Measurements from ENCODE around the gene PSMB7.
"Not testable (repeated sequence)": the region's sequence is repeated elsewhere in the genome, so short reads cannot be mapped to it uniquely, and the experiment has no call there.

PSMB7 gene

DNA sequence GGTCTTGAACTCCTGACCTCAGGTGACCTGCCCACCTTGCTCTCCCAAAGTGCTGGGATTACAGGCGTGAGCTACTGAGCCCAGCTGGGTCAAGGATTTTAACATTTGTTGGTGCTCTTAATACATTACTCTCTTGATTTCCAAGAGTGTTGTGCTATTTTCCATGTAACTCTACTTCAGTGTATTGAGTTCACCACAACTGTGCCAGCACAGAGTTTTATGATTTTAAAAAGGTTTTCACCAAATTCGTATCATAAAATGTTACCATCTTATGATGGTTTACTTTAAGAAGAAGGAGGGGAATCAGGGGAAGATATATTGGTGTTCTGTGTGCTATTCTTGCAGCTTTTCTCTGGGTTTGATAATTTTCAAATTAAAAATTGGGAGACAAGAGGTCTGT is 28.4 kb upstream of the PSMB7 start:
- no peak for DNase-seq (ENCODE audit: low read depth in 2 of 2, low spot score in 1 of 2)

DNA sequence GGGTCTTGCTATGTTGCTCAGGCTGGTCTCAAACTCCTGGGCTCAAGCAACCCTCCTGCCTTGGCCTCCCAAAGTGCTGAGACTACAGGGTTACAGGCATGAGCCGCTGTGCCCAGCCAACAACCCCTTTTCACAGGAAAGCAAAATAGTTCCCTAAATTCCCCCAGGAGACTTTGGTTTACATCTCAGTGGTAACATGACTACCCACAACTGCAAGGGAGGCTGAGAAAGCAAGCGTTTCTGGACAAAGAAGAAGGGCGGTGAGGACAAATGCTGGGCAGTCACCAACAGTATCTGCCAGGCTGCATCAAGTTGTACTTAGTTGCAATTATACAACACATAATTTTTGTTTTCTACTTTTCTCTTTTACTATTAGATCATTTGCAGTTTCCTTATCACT is 27.6 kb upstream of the PSMB7 start:
- no peak for DNase-seq (ENCODE audit: low read depth in 2 of 2, low spot score in 1 of 2)

DNA sequence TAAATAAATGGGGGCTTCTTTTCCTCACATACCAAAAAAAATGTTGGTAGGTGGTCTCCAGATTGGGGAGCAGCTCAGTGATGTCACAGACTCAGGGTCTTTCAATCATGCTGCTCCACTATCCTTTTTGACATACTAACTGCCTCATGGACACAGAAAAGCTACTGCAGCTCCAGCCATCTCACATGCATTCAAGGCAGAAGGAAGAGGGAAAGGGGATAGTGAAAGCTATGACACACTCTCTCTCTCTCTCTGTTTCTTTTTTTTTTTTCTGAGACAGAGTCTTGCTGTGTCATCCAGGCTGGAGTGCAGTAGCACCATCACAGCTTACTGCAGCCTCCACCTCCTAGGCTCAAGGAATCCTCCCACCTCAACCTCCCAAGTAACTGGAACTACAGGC is 27.1 kb upstream of the PSMB7 start:
- no peak for DNase-seq (ENCODE audit: low read depth in 2 of 2, low spot score in 1 of 2)

DNA sequence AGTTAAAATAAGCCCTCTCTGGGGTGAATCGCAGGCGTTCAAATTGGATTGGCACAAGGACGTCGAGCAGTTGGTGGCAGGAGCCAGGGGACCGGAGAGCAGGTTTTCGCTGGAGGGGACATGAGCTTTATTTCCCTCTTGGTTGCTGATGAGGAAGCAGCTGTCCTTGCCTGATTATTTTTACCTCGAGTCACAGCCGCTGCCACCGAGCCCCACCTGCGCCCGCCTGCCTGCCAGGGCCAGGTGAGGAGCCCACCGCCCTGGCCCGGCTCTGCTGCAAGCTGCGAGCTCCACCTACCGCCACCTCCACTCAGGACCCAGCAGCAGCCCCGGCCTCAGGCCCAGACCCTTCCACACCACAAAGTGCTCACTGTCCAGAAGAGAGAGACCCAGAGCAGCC is 26.0 kb upstream of the PSMB7 start:
- no peak for DNase-seq (ENCODE audit: low read depth in 2 of 2, low spot score in 1 of 2)

DNA sequence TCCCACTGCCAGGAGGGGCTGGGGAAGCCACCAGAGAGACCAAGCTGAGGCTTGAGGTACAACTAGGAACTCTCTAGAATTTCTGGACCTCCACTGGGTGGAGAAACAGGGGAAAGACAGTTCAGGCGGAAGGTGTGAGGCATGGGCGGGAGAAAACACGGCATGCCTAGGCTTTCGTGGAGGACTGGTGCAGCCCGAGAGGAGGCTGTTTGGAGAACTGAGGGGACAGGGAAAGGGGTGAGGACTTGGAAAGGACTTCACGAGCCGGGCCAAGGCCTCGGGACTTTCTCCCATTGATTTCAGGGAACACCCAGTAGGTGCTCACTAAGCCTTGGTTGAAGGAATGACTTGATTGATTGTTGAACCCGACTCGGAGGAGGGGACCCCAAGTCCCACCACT is 25.5 kb upstream of the PSMB7 start:
- no peak for DNase-seq (ENCODE audit: low read depth in 2 of 2, low spot score in 1 of 2)

DNA sequence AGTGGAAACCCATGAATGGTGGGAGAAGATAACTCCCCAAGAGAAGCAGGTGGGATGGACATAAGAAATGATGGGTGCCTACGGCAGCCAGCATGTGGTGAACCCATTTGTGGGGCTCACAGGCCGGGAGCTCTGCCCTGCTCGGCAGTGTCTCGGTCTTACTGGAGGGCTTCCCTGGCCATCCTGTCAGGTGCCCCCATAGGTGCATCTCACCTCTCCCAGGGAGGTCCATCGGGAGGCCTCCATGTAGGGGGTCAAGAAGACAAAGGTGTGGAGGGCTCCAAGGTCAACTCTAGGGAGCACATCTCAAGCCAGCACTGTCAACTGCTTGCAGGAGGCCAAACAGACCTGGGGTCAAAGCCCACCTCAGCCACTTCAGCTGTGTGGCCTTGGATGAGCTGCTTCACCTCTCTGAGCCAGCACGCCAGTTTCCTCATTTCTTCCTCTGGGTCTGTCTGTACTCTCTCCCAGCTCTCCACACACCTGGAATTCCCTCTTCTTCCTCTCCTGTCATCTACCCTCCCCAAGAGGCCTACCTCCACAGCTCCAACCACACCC is 24.5 kb upstream of the PSMB7 start:
- no peak for DNase-seq (ENCODE audit: low read depth in 2 of 2, low spot score in 1 of 2)

DNA sequence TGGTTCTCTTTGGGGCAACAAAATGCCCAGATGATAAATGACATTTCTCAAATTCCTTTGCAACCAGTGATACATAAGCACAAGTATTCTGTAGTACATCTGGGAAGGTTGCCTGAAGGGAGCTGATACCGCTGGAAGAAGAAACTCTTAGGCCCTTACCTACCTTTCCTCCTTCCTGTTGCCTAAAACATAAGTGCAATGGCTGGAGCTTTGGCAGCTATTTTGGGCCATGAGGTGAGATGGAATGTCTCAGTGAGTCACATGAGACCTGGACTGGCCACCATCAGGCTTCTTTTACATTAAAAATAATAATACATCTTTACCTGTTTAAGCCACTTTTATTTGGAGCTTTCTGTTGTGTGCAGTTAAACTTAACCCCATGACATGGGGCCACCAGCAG is 23.8 kb upstream of the PSMB7 start:
- no peak for DNase-seq (ENCODE audit: low read depth in 2 of 2, low spot score in 1 of 2)

DNA sequence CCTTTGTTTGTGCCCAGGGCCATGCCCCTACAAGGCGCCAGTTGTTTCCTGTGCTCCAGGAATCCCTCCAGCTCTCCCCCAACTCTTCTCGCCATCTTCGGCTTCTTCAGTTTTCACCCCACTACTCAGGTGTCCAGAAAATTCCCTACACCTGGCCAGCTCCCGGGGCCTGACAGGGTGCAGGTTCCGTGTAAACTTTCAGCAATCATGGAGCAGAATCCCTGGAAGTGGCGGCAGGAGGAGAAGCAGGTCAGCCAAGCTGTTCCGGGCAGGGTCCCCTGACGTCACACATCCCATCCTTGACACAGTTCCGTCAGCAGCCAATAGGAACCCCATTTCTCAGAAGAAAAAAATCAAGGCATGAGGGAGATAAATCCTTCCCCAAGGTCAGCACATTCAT is 22.8 kb upstream of the PSMB7 start:
- DNase-seq (ENCODE audit: low read depth in 2 of 2, low spot score in 1 of 2): no peak

DNA sequence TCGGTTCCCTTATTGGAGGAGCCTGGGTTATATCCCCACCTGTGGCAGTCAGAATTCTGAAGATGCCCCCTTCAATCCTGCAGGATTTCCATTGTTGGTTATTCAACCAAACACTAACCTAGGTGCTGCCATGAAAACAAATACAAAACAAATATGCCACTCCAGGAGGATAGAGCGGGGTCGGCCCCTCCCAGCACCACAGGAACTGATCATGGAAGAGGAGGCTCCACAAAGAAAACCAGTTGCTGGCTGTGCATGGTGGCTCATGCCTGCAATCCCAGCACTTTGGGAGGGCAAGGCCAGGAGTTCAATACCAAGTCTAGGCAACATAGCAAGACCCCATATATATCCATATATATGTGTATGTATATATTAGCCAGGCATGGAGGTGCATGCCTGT is 21.8 kb upstream of the PSMB7 start:
- DNase-seq (ENCODE audit: low read depth in 2 of 2, low spot score in 1 of 2): no peak

DNA sequence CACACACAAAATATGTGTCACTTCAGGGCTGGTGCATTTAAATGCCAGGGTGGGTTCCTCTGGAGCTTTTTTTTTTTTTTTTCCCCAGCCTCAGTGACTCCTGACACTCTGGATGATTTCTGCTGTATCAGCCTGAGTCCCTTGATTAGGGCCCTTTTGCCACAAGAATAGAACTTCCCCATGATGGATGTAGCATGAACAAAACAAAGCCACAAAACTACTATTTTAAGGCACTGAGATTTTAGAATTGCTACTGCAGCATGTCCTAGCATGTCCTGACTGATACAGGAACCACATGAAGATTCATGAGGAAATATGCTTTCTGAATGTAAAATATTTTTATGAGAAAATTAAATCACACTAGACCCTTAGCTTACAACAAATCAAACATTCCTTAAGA is 21.1 kb upstream of the PSMB7 start:
- no peak for DNase-seq (ENCODE audit: low read depth in 2 of 2, low spot score in 1 of 2)

DNA sequence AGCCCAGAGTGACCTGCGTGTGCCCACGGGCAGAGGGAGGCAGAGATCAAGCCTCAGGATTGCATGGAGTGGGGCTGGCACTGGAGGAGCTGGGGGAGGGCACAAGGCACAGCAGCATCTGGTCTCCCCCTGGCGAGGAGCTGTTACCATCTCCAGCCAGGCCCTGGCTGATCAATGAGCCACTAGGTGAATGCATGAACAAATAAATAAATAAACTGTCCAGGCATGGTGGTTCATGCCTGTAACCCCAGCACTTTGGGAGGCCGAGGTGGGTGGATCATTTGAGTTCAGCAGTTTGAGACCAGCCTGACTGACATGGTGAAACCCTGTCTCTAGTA is 14.3 kb upstream of the PSMB7 start:
- no peak for DNase-seq (ENCODE audit: low read depth in 2 of 2, low spot score in 1 of 2)

DNA sequence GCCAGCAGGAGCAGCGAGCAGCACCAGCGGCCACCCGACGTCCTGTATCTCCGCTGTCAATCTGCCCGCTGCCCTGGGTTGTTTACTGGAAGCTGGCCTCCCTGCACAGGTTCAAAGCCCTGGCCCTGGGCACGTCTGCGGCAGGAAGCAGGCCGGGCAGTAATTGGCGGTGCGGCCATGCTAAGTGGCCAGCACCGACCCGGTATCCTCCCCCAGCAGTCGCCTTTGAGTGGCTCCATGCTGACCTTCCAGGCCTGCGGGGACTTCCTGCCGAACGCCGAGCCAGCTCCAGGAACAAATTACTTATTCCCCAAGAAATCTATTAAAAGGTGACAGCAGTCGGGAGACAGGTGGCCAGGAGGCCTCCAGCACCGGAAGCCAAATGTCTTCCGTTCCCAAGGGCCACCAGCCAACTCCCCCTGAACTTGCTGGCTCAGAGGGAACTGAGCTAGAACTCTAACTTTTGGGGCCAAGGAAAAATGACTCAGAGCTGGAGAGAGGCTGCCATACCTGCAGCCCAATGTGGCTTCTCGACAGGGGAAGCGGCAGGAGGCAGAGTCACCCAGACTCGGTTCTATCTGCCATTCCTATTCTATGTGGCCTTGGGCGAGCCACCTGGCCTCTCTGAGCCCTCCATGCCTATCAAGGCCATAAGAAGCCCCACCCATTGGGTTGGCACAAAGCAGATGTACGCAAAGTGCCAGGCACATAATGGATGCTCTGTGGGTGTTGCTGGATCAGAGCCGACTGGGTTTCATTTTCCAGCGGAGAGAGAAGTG is 13.7 kb upstream of the PSMB7 start:
- DNase-seq (ENCODE audit: low read depth in 2 of 2, low spot score in 1 of 2): no peak

DNA sequence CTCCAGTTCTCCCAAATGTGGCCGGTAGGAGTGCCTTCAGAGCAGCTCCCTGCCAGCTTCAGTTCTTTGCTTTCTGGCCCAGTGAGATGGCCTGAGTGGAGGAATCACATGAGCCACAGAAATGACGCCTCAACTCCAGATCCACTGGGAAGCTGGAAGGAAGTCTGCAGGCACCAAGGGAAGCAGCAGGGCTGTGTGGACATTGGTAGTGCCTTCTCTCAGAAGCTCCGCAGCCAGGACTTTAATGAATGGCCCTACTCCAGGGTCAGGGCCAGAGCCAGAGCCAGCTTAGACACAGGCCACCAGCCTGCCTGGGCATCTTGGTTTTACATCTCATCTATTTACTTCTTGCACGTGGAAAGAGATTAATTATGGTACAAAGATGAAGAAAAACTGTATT is 12.0 kb upstream of the PSMB7 start:
- DNase-seq (ENCODE audit: low read depth in 2 of 2, low spot score in 1 of 2): no peak

DNA sequence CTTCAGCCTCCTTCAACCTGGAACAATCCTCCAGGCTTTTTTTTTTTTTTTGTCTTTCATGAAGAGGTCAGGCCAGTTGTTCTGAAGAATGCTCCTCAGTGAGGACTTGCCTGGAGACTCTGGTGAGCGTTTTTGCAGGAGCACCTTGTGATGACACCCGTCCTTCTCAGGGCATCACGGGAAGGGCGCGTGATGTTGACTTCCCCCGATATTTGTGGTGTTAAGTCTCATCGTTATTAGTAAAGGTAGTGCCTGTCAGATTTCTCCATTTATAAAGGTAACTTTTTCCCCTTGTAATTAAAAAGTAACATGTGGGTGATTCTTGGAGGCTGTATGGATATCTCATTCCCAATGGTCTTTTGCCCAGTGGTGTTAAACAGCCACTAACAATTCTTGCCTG is 11.1 kb upstream of the PSMB7 start:
- DNase-seq (ENCODE audit: low read depth in 2 of 2, low spot score in 1 of 2): no peak

DNA sequence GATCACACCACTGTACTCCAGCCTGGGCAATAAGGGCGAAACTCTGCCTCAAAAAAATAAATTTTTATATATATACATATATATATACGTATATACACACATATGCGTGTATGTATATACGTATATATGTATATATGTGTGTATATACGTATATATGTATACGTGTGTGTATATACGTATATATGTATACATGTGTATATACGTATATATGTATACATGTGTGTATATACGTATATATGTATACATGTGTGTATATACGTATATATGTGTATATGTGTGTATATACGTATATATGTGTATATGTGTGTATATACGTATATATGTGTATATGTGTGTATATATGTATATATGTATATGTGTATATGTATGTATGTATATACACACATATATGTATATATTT is 10.5 kb upstream of the PSMB7 start:
- not testable (repeated sequence) for DNase-seq (ENCODE audit: low read depth in 2 of 2, low spot score in 1 of 2)

DNA sequence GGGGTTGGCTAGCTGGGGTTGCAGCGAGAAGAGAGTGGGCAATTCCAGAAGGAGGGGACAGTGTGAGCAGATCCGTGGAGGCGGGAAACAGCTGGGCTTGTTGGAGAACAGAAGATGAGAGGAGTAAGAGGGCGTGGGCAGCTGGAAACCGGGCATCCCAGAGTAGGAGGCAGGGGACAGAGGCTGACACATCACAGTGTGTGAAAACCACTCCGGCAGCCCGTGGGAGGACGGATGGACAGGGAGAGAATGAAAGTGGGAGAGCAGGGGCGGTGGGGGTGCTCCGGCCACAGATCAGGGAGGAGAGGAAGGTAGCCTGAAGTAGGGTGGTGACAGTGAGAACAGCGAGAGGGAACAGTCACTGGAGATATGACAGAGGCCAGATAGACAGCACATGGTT is 8.3 kb upstream of the PSMB7 start:
- no peak for DNase-seq (ENCODE audit: low read depth in 2 of 2, low spot score in 1 of 2)

DNA sequence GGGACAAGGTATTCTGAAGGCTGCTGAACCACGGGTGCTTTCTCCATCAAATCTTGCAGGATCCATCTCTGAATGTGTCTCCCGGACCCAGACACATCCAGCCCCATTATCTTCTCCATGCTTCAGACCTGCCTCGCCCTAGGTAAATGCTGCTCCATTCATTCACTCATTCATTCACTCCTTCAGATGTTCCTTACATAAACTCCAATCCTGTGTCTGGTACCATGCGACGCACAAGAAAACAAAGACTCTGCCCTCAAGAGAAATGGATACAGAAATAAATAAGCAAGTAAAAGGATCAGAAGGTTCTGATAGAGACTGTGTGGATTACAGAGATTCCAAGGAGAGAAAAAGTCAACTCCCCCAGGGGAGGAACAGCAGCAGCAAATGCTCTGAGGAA is 7.9 kb upstream of the PSMB7 start:
- no peak for DNase-seq (ENCODE audit: low read depth in 2 of 2, low spot score in 1 of 2)

DNA sequence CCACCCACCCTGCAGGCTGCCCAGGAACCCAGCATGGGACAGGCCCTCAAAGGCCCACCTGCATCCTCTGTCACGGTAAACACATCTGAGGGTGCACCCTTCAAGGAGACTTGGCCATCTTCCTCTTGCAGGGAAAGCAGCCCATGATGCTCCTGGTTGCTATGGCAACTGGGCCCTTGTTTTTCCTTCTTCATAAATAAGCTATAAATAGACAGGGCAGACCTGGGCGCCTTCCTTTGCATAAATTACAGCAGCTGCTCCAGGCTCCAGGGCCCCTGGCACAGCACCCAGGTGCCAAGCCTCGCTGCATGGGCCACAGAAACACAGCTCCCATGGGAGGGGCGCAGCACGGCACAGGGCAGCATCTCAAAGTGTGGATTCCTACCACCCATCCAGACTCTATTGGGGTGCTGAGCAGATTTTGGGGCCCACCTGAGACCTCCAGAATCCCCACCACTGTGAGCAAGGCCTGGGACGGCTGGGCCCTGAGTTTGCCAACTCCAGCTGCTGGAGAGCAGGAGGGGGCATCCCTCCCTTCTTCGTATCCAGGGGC is 5.8 kb upstream of the PSMB7 start:
- DNase-seq (ENCODE audit: low read depth in 2 of 2, low spot score in 1 of 2): no peak

DNA sequence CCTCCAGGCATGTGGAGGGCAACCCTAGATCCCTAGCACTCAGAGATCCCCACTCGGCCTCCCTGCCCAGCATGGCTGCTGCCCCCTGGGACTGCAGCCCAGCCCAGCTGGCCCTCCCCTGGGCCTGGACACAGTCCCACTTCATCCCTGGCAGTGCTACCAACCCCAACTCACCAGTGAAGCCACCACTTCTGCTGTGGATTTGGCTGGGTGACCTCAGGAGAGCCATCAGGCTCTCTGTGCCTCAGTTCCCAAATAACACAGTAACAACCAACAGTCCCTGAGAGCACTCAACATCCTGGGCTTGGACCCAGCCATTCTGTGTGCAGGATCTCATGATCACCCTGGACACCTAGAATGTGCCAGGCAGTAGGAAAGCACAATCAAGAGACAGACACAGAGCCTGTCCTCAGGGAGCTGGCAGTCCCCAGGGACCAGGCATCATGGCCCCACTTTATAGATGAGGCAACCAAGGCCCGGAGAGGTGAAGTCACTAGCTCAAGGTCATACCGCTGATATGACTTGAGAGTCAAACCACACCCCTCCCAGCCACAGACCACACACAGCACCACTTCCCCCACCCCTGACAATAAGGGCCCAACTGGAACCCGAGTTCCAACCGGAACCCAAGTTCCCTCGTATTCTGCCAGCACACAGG is 4.7 kb upstream of the PSMB7 start:
- DNase-seq (ENCODE audit: low read depth in 2 of 2, low spot score in 1 of 2): no peak

DNA sequence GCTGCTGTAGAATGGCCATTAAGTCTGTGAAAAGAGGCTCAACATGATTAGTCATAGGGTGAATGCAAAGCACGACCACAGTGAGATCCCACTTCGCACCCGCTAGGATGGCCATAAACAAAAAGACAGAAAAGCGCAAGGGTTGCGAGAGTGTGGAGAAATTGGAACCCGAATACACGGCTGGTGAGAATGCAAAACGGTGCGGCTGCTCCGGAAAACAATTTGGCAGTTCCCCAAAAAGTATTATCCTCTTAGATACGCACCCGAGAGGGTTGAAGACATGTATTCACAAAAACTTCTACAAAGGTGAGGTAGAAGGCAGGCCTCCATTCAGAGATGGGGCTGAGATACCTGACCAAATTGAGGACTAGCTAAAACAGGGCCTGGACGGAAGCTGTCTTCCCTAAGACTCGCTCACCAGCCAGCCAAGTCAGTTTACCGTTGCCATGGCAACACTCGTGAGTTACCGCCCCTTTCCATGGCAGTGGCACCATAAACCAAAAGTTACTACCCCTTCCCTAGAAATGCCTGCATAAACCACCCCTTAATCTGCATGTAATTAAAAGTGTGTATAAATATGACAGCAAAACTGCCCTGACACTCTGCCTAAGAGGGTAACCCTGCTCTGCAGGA is 726 bp upstream of the PSMB7 start:
- no peak for DNase-seq (ENCODE audit: low read depth in 2 of 2, low spot score in 1 of 2)

DNA sequence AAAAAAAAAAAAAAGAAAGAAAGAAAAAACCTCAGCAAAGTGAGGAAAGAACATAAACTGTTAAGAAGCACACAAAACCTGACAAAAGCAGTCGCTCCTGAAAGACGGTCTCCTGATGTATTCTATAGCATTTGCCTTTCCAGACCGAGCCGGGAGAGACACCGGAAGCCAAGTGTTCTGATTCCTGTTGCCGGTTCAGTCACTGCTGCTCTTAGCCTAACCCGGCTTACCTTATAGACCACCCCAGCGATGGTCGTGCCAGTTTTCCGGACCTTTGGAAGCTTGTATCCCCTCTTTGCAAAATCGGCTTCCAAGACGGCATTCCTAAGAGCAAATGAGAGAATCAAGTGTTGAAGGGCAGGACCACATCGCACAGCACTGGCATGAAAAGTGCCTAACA is 630 bp downstream of the PSMB7 start:
- DNase-seq (ENCODE audit: low read depth in 2 of 2, low spot score in 1 of 2): no peak

DNA sequence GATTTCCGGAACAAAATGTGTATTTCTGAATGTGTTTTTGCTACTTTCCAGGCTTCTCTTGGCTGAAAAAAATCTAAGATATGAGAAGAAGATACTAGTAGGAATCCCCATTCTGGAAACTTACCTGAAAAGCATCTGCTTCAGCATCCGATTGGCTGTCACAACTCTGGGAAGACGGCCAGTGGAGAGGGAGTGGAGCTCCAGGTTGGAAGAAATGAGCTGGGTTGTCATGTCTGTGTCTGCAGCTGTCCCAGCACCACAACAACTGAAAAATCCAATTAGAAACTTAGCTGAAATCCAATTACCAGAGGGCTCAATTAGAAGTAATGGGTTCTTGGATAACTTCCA is 3.0 kb downstream of the PSMB7 start:
- DNase-seq (ENCODE audit: low read depth in 2 of 2, low spot score in 1 of 2): no peak

Data from stimulated activated CD8-positive, alpha-beta memory T cell treated with anti-CD3 and anti-CD28 coated beads, Interleukin-4, amount 100 ng/mL, for 4 hours (primary cell).